ENCODE measurements around the gene NR5A1.

Gene NR5A1

DNA sequence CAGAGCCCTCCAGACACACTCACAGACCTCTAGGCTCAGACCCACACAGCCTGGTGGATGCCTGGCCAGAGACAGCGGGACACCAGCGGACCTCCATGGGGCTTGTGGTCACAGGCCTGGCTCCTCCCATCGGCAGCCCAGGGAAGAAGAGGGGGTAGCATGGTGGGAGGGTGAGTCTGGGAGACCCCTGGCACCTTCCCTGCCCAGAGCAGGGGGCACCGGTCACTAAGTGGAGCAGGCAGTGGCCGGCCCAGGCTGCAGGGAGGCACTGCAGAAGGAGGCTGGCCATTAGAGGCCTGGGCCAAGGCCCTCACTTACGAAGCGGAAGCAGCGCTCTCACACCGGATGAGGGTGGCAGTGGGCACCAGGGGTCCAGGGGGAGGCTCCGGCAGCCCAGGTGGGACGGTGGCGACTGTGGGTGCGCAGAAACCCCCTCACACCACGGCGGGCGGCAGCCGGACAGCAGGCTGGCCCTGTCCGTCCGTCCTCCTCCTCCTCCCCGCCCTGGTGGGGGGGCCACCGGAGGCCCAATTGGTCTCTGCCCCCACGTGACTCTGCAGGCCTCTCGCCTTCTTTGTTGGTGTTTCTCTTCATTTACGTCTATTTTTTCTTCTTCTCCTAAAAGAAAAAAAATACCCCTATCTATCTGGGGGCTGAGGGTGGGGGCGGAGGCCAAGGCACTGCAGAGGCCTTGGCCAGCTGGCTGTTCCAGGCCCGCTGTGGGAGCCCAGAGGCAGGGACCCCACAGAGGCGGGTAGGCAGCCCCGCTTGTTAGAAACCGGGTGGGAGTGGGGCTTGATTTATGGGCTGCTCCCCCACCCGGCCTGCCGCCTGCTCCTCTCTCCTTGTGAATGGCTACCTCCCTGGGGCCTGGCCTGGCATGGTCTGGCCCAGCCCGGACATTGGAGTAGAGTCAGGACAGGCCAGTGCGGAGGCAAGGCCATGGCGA, at the start of gene NR5A1:
Gene NR5A1 (minus strand): TSS at position 469 of the 949 bp plus-strand sequence. CDS start 4,004 bp downstream, outside the sequence.
- Histone ChIP-seq H3K4me1 (ENCODE audit: insufficient read depth, low read length) (peaks cover 4% of the 10 kb centered on the region), H2AFZ (ENCODE audit: low read depth, low read length) (no peak within 1 kb of the TSS), H3K27me3 (ENCODE audit: insufficient read depth, low read length) (peaks cover 57% of the 10 kb centered on the region), H3K4me3 (ENCODE audit: low read length) (no peak within 1 kb of the TSS), H3K9me3 (ENCODE audit: low read length) (no peaks in the 10 kb centered on the region), H3K36me3 (ENCODE audit: insufficient read depth, low read length) (no peaks in the 10 kb centered on the region)

GRCh38 chr9:124555043-124555442, 47.8 kb upstream of the NR5A1 start:
- Histone ChIP-seq H3K4me3 (ENCODE audit: low read length) (no peak overlapping the region), H3K4me1 (ENCODE audit: insufficient read depth, low read length) (peaks cover 11% of the 10 kb centered on the region), H3K27me3 (ENCODE audit: insufficient read depth, low read length) (no peaks in the 10 kb centered on the region), H3K9me3 (ENCODE audit: low read length) (no peaks in the 10 kb centered on the region), H2AFZ (ENCODE audit: low read depth, low read length) (no peak overlapping the region), H3K36me3 (ENCODE audit: insufficient read depth, low read length) (no peaks in the 10 kb centered on the region)

GRCh38 chr9:124553738-124554137, 46.5 kb upstream of the NR5A1 start:
- Histone ChIP-seq H3K9me3 (ENCODE audit: low read length) (no peaks in the 10 kb centered on the region), H3K4me3 (ENCODE audit: low read length) (no peak overlapping the region), H3K36me3 (ENCODE audit: insufficient read depth, low read length) (no peaks in the 10 kb centered on the region), H3K27me3 (ENCODE audit: insufficient read depth, low read length) (no peaks in the 10 kb centered on the region), H2AFZ (ENCODE audit: low read depth, low read length) (no peak overlapping the region), H3K4me1 (ENCODE audit: insufficient read depth, low read length) (peaks cover 11% of the 10 kb centered on the region)

DNA sequence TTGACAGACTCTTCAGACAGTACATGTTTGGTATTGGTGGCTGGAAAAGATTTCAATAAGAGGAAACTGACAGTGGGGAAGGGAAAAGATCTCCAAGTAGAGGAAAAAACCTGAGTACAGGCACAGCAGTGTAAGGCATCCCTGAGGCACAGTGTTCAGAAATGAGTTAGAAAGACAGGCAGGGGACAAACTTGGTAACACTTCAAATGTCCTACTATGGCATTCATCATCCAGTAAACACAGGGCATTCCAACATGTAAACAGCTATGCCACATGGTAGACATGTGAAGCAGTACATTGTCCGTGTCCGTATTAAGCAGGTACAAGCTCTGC, 45.0 kb upstream of the NR5A1 start:
- Histone ChIP-seq H2AFZ (ENCODE audit: low read depth, low read length) (no peak overlapping the region), H3K4me3 (ENCODE audit: low read length) (no peak overlapping the region), H3K9me3 (ENCODE audit: low read length) (no peaks in the 10 kb centered on the region), H3K36me3 (ENCODE audit: insufficient read depth, low read length) (no peaks in the 10 kb centered on the region), H3K4me1 (ENCODE audit: insufficient read depth, low read length) (peaks cover 11% of the 10 kb centered on the region), H3K27me3 (ENCODE audit: insufficient read depth, low read length) (no peaks in the 10 kb centered on the region)

GRCh38 chr9:124551472-124552272, 44.5 kb upstream of the NR5A1 start:
- H3K4me3 ChIP-seq (ENCODE audit: low read length): no peak overlapping the region
- no peak overlapping the region for H2AFZ ChIP-seq (ENCODE audit: low read depth, low read length)
- no peaks in the 10 kb centered on the region for H3K36me3 ChIP-seq (ENCODE audit: insufficient read depth, low read length)
- no peaks in the 10 kb centered on the region for H3K9me3 ChIP-seq (ENCODE audit: low read length)
- H3K27me3 ChIP-seq (ENCODE audit: insufficient read depth, low read length): no peaks in the 10 kb centered on the region
- H3K4me1 ChIP-seq (ENCODE audit: insufficient read depth, low read length): peaks cover 11% of the 10 kb centered on the region

- Histone ChIP-seq H2AFZ (ENCODE audit: low read depth, low read length) (no peak overlapping the region), H3K4me3 (ENCODE audit: low read length) (no peak overlapping the region), H3K27me3 (ENCODE audit: insufficient read depth, low read length) (no peaks in the 10 kb centered on the region), H3K36me3 (ENCODE audit: insufficient read depth, low read length) (no peaks in the 10 kb centered on the region), H3K9me3 (ENCODE audit: low read length) (no peaks in the 10 kb centered on the region), H3K4me1 (ENCODE audit: insufficient read depth, low read length) (peaks cover 11% of the 10 kb centered on the region)
Observed at GRCh38 chr9:124550072-124550471, 42.9 kb upstream of the NR5A1 start.

DNA sequence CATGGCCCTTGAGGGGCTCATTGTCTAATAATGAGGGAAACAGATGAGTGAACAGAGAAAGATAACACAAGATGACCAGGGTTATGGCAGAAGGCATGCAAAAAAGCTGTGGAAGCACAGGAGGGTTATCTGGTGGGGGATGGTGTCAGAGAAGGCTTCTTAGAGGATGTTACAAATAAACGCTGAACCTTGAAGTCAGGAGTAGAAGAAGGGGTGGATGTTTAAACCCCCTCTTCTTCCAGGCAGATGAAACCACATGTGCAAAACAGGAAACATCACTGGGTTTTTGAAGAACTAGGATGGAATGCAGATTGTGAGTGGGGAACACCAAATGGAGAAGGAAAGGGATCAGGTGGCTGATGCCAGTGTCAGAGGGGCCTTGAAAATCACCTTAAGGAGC, 41.8 kb upstream of the NR5A1 start:
- peaks cover 11% of the 10 kb centered on the region for H3K4me1 ChIP-seq (ENCODE audit: insufficient read depth, low read length)
- no peak overlapping the region for H3K4me3 ChIP-seq (ENCODE audit: low read length)
- H3K27me3 ChIP-seq (ENCODE audit: insufficient read depth, low read length): no peaks in the 10 kb centered on the region
- H2AFZ ChIP-seq (ENCODE audit: low read depth, low read length): no peak overlapping the region
- H3K36me3 ChIP-seq (ENCODE audit: insufficient read depth, low read length): no peaks in the 10 kb centered on the region
- no peaks in the 10 kb centered on the region for H3K9me3 ChIP-seq (ENCODE audit: low read length)

- H2AFZ ChIP-seq (ENCODE audit: low read depth, low read length): no peak overlapping the region
- peaks cover 6% of the 10 kb centered on the region for H3K36me3 ChIP-seq (ENCODE audit: insufficient read depth, low read length)
- H3K4me1 ChIP-seq (ENCODE audit: insufficient read depth, low read length): no peaks in the 10 kb centered on the region
- H3K4me3 ChIP-seq (ENCODE audit: low read length): no peak overlapping the region
- no peaks in the 10 kb centered on the region for H3K9me3 ChIP-seq (ENCODE audit: low read length)
- H3K27me3 ChIP-seq (ENCODE audit: insufficient read depth, low read length): no peaks in the 10 kb centered on the region
Observed at GRCh38 chr9:124544535-124544934, 37.3 kb upstream of the NR5A1 start.

DNA sequence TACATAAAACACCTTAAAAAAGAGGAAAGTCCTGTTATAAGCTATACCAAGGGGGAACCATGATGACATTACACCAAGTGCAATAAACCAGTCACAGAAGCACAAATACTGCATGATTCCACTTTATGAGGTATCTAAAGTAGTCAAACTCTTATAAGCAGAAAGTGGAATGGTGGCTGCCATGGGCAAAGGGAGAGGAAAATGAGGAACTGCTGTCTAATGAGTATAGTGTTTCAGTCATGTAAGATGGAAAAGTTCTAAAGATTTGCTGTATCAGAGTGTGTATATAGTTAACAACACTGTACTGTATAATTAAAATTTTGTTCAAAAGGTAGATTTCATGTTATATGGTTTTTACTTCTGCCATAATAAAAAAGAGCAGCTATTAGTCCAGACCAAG, 34.6 kb upstream of the NR5A1 start:
- Histone ChIP-seq H2AFZ (ENCODE audit: low read depth, low read length) (no peak overlapping the region), H3K27me3 (ENCODE audit: insufficient read depth, low read length) (no peaks in the 10 kb centered on the region), H3K9me3 (ENCODE audit: low read length) (no peaks in the 10 kb centered on the region), H3K36me3 (ENCODE audit: insufficient read depth, low read length) (peaks cover 16% of the 10 kb centered on the region), H3K4me1 (ENCODE audit: insufficient read depth, low read length) (no peaks in the 10 kb centered on the region), H3K4me3 (ENCODE audit: low read length) (no peak overlapping the region)

- Histone ChIP-seq H3K4me1 (ENCODE audit: insufficient read depth, low read length) (no peaks in the 10 kb centered on the region), H3K36me3 (ENCODE audit: insufficient read depth, low read length) (peaks cover 19% of the 10 kb centered on the region), H3K4me3 (ENCODE audit: low read length) (no peak overlapping the region), H3K9me3 (ENCODE audit: low read length) (no peaks in the 10 kb centered on the region), H2AFZ (ENCODE audit: low read depth, low read length) (no peak overlapping the region), H3K27me3 (ENCODE audit: insufficient read depth, low read length) (no peaks in the 10 kb centered on the region)
Observed at GRCh38 chr9:124537926-124538325, 30.7 kb upstream of the NR5A1 start.

DNA sequence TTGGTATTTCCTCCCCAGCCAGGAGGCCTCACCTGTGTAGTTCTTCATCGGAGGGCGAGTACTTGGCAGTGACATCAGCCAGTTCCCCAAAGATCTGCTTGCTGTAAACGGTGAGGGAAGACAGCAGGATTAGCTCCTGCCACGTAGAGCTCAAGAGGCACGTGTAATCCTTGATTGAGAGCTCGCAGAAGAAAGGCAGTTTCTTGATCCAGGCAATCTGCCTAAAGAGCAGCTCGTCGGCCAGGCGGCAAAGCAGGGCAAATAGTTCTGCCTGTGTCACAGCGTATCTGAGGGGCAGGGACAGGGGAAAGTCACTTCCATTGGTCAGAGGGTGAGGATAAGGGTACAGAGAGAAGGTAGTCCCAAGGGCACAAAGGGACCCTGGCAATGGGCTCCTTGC, 28.6 kb upstream of the NR5A1 start:
- H3K9me3 ChIP-seq (ENCODE audit: low read length): no peaks in the 10 kb centered on the region
- peaks cover 19% of the 10 kb centered on the region for H3K36me3 ChIP-seq (ENCODE audit: insufficient read depth, low read length)
- H3K4me1 ChIP-seq (ENCODE audit: insufficient read depth, low read length): no peaks in the 10 kb centered on the region
- H2AFZ ChIP-seq (ENCODE audit: low read depth, low read length): no peak overlapping the region
- no peaks in the 10 kb centered on the region for H3K27me3 ChIP-seq (ENCODE audit: insufficient read depth, low read length)
- no peak overlapping the region for H3K4me3 ChIP-seq (ENCODE audit: low read length)

GRCh38 chr9:124532897-124533296, 25.7 kb upstream of the NR5A1 start:
- H3K27me3 ChIP-seq (ENCODE audit: insufficient read depth, low read length): no peaks in the 10 kb centered on the region
- no peak overlapping the region for H3K4me3 ChIP-seq (ENCODE audit: low read length)
- H2AFZ ChIP-seq (ENCODE audit: low read depth, low read length): no peak overlapping the region
- H3K36me3 ChIP-seq (ENCODE audit: insufficient read depth, low read length): peaks cover 9% of the 10 kb centered on the region
- H3K9me3 ChIP-seq (ENCODE audit: low read length): no peaks in the 10 kb centered on the region
- H3K4me1 ChIP-seq (ENCODE audit: insufficient read depth, low read length): no peaks in the 10 kb centered on the region

DNA sequence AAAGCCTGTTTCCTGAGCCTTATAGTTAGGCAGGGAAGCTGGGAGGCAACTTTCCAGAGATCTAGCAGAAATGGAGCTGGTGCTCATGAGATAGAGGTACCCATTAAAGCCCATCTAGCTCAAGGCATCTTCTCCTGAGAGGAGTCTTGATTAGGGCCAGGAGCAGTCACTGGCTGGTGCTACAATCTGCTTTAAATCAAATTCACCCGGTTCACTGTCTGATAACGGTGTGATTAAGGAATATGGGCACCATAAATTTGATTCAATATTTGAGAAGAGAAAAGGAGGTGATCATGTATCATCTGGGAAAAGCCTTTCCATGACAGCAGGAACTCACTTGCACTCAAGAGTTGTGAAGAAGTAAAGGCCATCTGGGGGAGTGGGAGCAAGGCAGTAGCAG, 23.9 kb upstream of the NR5A1 start:
- Histone ChIP-seq H3K36me3 (ENCODE audit: insufficient read depth, low read length) (peaks cover 16% of the 10 kb centered on the region), H3K9me3 (ENCODE audit: low read length) (no peaks in the 10 kb centered on the region), H3K4me3 (ENCODE audit: low read length) (no peak overlapping the region), H3K27me3 (ENCODE audit: insufficient read depth, low read length) (no peaks in the 10 kb centered on the region), H3K4me1 (ENCODE audit: insufficient read depth, low read length) (no peaks in the 10 kb centered on the region), H2AFZ (ENCODE audit: low read depth, low read length) (no peak overlapping the region)
